Femur (tissue), 1 donor: ENCODE measurements around the gene TSHZ2.
"Not testable (repeated sequence)": the region's sequence is repeated elsewhere in the genome, so short reads cannot be mapped to it uniquely, and the experiment has no call there.

Experiments used
- DNase-seq: peaks from one replicate; pipeline ENCODE4 v3.0.0-alpha.2; 2017

TSHZ2 gene

GRCh38 chr20:52963131-52963530 lies 9.0 kb upstream of the TSHZ2 start:
- DNase-seq: no peak

- DNase-seq: no peak
Observed at GRCh38 chr20:52964131-52964530, 8.0 kb upstream of the TSHZ2 start.

- no peak for DNase-seq
Observed at GRCh38 chr20:52965380-52965779, 6.8 kb upstream of the TSHZ2 start.

DNA sequence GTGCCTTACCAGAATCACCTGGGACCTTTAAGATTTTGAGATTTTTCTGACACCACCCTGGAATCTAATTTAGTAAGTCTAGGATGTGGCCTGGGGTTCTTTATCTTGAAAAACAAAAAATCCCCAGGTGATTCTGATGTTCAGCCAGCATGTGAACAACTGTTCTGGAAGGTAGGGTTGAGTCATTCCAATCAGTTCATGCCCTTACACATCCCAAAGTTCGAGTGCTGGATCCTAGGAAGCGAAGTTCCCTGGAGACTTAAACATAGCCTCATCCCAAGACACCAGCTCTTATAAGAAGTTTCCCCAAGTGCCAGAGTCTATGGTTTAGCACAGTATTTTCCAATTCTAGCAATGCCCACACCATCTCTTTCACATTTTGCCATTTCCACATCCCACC lies 6.3 kb upstream of the TSHZ2 start:
- no peak for DNase-seq

DNA sequence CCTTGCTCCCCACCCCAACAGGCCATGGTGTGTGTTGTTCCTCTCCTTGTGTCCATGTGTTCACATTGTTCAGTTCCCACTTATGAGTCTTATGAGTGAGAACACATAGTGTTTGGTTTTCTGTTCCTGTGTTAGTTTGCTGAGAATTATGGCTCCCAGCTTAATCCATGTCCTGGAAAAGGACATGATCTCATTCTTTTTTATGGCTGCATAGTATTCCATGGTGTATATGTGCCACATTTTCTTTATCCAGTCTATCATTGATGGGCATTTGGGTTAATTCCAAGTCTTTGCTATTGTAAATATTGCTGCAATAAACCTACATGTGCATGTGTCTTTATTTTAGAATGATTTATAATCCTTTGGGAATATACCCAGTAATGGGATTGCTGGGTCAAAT lies 5.6 kb upstream of the TSHZ2 start:
- DNase-seq: not testable (repeated sequence)

GRCh38 chr20:52971498-52972189 lies 514 bp upstream of the TSHZ2 start:
- DNase-seq: no peak

DNA sequence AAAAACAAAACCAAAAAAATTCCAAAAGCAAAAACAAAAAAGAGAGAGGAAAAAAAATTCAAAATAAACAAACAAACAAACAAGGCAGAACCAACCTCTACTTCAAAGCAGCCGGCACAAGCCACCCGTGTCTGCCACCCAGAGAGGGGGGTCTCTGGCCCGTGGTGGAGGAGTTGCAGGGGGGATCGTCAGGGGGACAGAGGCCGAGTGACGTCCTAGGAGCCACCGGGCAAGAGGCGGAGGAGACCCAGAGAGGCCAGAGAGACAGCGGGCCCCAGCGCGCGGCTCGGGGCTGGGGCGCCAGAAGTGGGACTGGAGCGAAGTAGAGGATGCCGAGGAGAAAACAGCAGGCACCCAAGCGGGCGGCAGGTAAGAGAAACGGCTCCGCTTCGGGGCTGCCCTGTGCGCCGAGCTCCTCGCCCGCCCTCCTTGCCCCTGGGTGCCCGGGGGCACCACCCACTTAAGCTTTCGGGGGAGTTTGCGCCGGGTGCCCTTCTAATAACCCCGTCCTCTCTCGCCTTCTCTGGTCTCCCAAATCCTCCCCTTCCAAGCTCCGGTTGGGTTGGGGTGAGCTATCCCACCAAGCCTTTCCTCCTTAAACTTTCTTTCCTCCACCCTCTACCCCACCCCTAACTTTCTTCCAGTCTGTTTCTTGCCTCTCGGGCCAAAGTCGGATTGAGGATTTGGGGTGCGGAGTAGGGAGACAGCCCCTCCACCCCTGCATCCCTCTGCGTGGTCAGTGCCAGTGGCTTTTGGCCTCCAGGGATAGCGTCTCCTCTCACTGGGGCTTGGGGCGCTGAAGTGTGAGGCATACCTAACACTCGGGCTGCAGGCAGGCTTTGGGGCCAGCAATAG lies 1.0 kb downstream of the TSHZ2 start:
- DNase-seq: peak; percentile 54

GRCh38 chr20:52974179-52974594 lies 2.0 kb downstream of the TSHZ2 start:
- no peak for DNase-seq

DNA sequence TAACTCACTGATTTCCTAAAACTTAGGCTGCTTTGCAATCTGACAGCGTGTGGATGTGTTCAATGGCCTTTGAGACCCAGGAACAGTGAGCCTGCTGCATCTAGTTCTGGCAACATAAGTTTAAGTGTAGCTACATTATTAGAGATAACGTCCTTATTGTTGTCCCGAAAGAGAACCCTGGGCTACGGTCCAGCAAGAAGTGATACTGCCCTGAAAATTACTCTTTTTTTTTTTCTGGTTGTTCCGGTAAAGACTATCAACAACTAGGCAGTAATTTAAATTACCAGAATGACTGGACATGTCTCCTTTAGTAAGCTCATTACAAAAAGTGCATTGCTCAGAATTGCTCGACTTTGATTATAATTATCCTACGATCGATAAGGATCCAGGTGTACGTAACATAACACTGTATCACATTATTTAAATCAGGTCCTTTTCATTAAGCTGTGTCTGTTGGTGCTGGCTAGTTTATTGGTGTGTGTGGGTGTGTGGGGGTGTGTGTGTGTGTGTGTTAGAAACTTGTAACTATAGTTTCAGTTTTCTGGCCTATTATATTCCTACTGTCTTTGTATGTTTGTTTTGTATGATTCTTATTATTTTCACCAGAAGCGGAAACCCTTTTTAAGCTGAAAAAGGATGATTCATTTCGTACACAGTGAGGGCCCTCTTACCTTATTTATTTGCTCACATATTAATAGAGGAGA lies 3.0 kb downstream of the TSHZ2 start:
- peak; percentile 35 for DNase-seq

DNA sequence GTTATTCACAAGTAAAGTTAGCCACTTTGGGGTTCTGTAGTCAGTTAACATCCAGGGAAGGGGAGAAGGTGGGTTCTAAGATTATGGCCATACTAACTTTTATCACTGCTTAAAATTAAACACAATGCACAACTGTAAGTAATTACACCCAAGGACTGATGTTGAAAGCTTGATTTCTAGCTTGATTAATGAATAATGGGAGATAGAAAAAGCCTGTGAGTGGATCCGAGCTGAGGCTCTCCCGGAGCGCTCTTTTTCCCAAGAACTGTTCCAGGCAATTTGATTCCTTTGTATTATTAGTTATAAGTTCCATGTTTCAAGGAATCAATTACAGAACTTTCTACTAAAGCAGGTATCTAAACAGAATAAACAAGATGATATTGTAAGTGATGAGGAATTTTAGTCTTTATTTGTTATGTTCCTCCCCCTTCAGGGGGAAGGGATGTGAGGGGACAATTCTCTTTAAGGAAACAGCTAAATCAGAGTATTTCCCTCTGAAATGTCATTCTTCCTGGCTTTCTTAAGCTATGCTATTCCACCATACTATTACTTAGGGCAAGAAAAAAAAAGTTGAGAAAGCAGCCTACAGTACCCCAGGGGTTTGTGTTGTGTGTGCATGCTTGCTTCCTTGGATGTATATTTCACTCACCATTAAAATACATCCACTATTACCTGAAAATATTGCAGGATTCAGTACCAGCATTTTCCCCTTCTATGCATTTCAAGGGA lies 3.8 kb downstream of the TSHZ2 start:
- no peak for DNase-seq

DNA sequence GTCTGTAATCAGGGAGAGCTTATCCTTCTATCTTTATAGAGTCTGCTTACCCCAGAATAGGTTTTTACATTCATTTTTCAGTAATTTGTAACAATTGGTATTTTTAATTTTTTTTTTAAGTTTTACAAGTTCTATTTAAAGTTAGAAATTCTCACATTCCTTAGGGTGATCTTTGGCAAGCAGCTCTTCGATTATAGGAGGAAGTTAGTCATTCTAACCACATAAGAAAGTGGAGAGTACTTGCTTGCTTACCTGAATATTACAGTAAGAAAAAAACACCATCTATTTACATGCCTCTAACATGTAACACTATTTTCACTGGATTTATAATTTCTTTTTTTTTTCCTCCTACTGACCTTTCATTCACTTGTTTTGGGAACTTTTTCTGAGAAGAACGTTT lies 6.7 kb downstream of the TSHZ2 start:
- no peak for DNase-seq

GRCh38 chr20:52981051-52981450 lies 8.9 kb downstream of the TSHZ2 start:
- no peak for DNase-seq

GRCh38 chr20:52983726-52984450 lies 11.7 kb downstream of the TSHZ2 start:
- DNase-seq: no peak

DNA sequence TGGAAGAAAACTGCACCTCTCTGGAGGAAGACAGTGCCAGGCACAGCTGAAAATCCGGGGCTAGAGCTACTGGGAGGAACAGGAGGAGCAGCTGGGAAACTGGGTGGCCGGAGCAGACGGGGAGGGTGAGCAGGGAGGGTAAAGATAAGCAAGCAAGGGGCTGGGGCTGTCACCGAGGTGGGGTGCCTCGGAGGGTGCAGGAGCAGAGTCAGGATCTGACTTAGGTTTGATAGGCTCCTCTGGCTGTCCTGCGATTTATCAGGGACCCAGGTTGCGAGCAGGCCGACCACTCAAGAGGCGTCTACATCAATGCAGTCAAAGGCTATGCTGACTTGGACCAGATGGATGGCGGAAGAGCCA lies 12.3 kb downstream of the TSHZ2 start:
- no peak for DNase-seq

DNA sequence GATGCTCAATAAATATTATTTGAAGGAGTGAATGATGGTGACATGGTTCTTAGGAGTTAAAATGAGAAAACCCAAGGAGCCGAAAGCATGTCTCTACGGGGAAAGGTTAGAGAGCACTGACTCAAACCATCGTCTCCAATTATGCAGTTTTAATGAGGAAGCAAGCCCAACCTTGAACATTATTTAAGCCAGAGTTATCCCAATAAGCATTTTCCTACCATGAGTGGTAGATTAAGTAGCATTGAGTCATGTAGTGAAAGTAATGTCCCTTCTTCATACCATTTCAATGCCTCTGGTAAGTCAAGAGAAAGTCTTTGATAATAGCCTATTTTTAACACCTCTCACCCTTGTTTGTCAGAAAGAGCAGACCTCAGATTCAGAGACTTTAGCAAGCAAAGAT lies 13.5 kb downstream of the TSHZ2 start:
- no peak for DNase-seq

GRCh38 chr20:52987295-52987694 lies 15.1 kb downstream of the TSHZ2 start:
- DNase-seq: no peak

DNA sequence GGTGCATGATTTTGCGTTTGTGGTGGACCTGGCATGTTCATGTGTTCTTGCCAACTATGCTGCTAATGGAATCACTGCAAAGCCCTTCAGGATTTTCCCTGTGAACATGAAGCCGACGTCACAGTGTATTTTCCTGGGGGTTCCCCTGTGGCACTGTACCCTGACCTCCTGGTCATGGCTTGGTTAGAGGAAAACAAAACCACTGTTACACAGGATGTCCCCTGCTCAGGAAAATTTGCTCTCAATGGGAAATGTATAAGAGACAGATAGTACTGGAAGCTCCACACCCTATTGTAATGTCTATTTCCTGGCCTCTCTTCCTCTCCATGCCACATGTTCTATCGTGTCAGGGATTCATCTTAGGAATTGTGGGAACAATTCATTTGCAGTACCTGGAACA lies 19.7 kb downstream of the TSHZ2 start:
- DNase-seq: peak; percentile 40

DNA sequence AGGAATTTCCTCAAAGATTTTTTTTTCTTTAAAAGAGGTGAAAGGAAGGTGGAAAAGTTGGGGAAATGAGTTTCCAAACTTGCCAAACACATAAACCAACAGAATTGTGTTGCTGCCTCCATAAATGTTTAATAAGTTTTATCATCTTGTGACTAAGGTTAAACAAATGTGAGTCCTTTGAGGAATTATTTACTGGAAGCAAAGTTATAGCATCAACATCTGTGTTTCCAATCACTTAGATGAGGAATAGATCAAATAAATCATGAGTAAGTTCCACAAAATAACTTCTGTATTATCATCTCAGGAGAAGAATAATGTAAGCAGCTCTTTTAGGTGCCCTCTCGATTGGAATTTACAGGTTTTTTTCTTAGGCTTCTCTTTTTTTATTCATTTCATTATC lies 20.5 kb downstream of the TSHZ2 start:
- DNase-seq: no peak

- DNase-seq: peak; percentile 47
Observed at GRCh38 chr20:52993076-52993475, 20.9 kb downstream of the TSHZ2 start.

DNA sequence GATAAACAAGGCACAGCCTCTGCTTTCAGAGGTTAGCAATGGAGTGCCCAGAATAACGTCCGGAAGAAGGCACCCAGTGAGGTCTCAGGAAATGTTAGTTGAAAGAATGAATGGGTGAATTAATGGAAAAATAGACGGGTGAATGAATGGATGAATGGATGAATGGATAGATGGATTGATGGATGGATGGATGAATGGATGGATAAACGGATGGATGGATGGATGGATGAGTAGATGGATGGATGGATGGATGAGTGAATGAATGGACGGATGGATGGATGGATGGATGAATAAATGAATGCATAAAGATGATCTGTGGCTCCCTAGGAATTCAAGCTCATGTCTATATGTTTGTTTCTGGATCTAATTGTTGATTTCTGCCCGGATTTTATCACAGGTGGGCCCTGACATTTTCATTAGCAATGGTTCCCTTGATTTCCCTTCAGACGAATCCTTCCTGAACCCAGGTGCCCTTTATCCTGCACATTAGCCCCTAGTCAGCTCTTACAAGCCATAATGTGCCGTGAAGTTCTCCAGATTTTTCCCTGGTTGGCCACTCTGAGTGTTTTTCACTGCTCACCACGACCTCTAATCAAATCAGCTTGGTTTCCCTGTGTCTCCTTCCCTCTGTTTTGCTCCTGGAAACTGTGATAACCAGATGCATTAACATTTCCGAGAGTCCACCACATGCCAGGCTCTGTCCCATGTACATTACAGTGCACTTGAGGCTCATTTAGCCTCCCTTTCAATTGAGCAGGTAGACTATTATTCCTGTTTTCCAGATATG lies 22.2 kb downstream of the TSHZ2 start:
- no peak for DNase-seq

- no peak for DNase-seq
Observed at GRCh38 chr20:52996130-52996529, 24.0 kb downstream of the TSHZ2 start.

DNA sequence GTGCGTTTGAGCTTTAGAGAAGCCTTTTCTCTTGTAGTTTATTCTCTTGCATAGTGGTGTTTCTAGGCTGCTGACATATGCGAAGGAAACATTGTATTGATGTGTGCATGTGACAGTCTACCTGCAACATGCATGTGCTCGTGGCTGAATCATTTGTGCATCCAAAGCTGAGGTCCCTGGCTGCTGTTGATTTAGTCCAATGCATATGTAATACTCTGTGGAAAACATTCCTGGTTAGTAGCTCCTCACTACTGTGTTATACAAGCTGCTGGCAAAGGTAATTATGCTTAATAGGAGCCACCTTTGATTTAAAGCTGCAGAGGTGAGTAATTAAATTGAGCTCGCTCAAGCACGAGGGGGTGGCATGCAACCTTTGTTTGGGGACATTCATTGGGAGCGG lies 24.5 kb downstream of the TSHZ2 start:
- no peak for DNase-seq
